ENCODE data around the gene ADSL.

GRCh38 chr22:40415531-40416266 lies 69.4 kb downstream of the ADSL start:
- TF ChIP-seq EZH2phosphoT487 (IDR thresholded peaks at IDR 0.05; ENCODE audit: insufficient read depth, low read depth): no peak
- no peak for TF ChIP-seq EZH2 (IDR thresholded peaks at IDR 0.05; ENCODE audit: insufficient read depth, poor library complexity, severe bottlenecking)

Measured in GM23248 (cell line).